ENCODE measurements around the gene ACSS3.

DNA sequence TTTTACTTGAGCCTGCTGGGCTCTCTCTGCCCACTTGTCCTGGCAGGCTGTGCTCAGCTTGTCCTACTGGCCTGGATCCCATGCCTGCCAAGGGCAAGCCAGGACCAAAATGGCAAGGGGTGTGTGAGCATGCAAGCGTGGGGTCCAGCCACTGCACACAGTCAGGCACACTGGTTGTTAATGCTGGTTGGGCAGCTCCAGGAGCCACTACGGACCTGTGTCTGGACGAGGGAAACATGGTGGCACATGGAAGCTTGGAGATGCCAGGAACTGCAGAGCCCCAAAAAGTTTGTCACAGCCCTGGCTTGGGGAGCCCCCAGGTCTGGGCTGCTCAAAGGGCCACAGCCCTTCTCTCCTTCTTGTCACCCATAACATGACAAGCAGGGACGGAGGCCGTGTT, 83.8 kb downstream of the ACSS3 start:
- TF ChIP-seq, protein P1, sequence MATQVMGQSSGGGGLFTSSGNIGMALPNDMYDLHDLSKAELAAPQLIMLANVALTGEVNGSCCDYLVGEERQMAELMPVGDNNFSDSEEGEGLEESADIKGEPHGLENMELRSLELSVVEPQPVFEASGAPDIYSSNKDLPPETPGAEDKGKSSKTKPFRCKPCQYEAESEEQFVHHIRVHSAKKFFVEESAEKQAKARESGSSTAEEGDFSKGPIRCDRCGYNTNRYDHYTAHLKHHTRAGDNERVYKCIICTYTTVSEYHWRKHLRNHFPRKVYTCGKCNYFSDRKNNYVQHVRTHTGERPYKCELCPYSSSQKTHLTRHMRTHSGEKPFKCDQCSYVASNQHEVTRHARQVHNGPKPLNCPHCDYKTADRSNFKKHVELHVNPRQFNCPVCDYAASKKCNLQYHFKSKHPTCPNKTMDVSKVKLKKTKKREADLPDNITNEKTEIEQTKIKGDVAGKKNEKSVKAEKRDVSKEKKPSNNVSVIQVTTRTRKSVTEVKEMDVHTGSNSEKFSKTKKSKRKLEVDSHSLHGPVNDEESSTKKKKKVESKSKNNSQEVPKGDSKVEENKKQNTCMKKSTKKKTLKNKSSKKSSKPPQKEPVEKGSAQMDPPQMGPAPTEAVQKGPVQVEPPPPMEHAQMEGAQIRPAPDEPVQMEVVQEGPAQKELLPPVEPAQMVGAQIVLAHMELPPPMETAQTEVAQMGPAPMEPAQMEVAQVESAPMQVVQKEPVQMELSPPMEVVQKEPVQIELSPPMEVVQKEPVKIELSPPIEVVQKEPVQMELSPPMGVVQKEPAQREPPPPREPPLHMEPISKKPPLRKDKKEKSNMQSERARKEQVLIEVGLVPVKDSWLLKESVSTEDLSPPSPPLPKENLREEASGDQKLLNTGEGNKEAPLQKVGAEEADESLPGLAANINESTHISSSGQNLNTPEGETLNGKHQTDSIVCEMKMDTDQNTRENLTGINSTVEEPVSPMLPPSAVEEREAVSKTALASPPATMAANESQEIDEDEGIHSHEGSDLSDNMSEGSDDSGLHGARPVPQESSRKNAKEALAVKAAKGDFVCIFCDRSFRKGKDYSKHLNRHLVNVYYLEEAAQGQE (IDR thresholded peaks at IDR 0.05; ENCODE audit: insufficient read depth in 1 of 2, low read depth in 2 of 2, low read length in 2 of 2) = no peak
- no peak for TF ChIP-seq TAF1 (IDR thresholded peaks at IDR 0.05; ENCODE audit: borderline replicate concordance, insufficient read depth, low read length)
- no peak for TF ChIP-seq POLR2AphosphoS5 (IDR thresholded peaks at IDR 0.05; ENCODE audit: low read depth, low read length)

All from PFSK-1 (cell line).